Activated naive CD8-positive, alpha-beta T cell treated with anti-CD3 and anti-CD28 coated beads for 36 hours (primary cell): Measurements from ENCODE around the gene DDC. TPM values are rescaled to one million over a fixed set of nuclear protein-coding genes. Genes with fewer than 3 reads are reported as not detected.
"Not testable (repeated sequence)": the region's sequence is repeated elsewhere in the genome, so short reads cannot be mapped to it uniquely, and the experiment has no call there.

ENCODE experiments used
- DNase-seq: peaks from one replicate; pipeline ENCODE4 v3.0.0; 2021
- H3K27ac Mint-ChIP-seq: one replicate; pipeline ENCODE4 v1.8.0; 2022; ENCODE audit warnings: mild to moderate bottlenecking, moderate library complexity, mixed read lengths
- H3K27me3 Mint-ChIP-seq: one replicate; pipeline ENCODE4 v1.8.0; 2022; ENCODE audit warnings: mild to moderate bottlenecking, mixed read lengths
- H3K36me3 Mint-ChIP-seq: one replicate; pipeline ENCODE4 v1.8.0; 2021; ENCODE audit warnings: mild to moderate bottlenecking, mixed read lengths
- H3K4me1 Mint-ChIP-seq: one replicate; pipeline ENCODE4 v1.8.0; 2021; ENCODE audit warnings: mixed read lengths
- H3K4me3 Mint-ChIP-seq: one replicate; pipeline ENCODE4 v1.8.0; 2022; ENCODE audit warnings: mild to moderate bottlenecking, moderate library complexity, mixed read lengths
- H3K9me3 Mint-ChIP-seq: one replicate; pipeline ENCODE4 v1.8.0; 2022; ENCODE audit warnings: mixed read lengths
- total RNA-seq, 2 experiments: library from RNA; stranded (reverse); gene quantifications; one replicate each; pipeline ENCODE4 v1.2.3, GENCODE V29; 2021

Gene DDC
- total RNA-seq, 2 experiments from 2014 or later: 0.64 to 1.1 TPM

DNA sequence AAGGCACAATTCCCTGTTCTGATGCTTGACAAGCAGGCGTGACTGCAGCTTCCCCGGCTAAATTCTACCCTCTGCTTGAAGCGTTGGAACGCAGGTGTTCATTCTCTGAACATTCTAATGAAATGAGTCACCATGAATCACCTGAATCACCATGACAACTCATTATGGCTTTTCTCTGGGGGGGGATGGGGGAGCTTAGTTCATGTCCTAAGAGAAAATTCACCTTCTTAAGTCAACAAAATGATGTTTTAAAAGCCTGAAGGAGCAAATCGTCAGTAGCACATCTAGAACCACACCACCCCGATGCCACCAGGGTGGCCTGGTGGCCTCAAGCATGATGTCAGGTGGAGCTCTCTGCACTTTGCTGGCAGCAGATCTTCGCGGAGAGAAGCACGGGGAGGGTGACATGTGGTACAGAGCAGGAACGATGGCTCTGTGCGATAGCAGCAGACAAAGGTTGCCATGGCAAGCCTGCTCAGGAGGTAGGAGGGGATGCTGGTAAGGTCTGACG lies 33.7 kb downstream of the DDC start:
- no peak overlapping the region for H3K4me3 Mint-ChIP-seq
- no peak for DNase-seq

DNA sequence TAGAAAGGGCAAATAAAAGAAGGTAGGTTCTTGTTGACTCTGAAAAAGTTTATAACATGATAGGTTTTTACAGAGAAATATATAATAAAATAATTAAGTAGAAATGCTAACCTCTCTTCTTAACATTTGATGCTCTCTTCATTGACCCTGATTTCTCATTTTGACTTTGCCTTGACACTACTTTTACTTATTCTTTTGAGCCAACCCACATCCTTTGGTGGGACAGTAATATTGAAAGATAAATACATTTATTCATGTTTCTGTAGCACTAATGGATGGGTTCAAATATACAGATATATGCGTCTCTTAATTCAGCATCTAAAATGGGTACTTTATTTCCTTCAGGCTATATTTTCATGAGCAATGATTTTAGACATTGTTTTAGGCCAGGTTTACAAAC lies 34.4 kb downstream of the DDC start:
- Mint-ChIP-seq H3K4me3 (no peak overlapping the region), H3K27me3 (no peaks in the 10 kb centered on the region), H3K4me1 (peaks cover 5% of the 10 kb centered on the region), H3K9me3 (no peaks in the 10 kb centered on the region), H3K27ac (no peak overlapping the region), H3K36me3 (no peaks in the 10 kb centered on the region)
- DNase-seq: no peak

More for the DNA sequence above, 33.7 kb downstream of the DDC start:
- H3K27me3 Mint-ChIP-seq: no peaks in the 10 kb centered on the region
- H3K27ac Mint-ChIP-seq: no peak overlapping the region
- no peaks in the 10 kb centered on the region for H3K36me3 Mint-ChIP-seq
- no peaks in the 10 kb centered on the region for H3K9me3 Mint-ChIP-seq
- H3K4me1 Mint-ChIP-seq: peaks cover 5% of the 10 kb centered on the region

DNA sequence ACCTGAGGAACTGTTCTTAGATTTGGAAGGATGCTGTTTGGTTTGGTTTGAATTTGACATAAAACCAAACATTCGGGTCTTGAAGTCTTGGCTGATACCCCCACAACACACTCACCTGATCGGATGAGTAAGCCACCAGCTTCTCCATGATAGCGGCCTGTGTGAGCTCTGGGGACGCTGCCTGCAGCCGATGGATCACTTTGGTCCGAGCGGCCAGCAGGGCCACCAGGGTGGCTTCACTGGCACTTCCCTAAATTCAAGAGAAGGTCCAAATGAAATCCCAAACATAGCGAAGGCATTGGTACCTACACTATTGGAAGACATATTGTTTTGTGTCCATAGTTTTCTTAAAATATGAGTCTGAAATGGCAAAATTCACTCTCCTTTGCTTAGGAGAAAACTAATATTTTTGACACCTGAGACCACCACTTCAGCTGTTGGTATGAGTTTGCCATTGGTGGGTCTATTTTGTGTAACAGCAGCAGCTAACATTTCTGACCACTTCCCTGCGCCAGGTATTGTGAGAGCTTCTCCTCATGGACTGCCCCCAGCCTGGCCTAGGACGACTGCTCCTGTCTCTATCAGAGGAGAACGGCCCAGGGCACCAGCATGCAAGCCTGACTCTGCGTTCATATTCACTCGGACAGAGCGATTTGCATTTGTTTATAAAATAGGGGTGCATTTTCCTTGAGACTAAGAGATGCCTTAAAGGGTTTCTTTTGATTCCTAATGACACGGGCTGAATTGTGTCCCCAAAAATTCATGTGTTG lies 35.9 kb downstream of the DDC start:
- no peak overlapping the region for H3K27ac Mint-ChIP-seq
- no peaks in the 10 kb centered on the region for H3K27me3 Mint-ChIP-seq
- no peaks in the 10 kb centered on the region for H3K9me3 Mint-ChIP-seq
- H3K4me3 Mint-ChIP-seq: no peak overlapping the region
- H3K36me3 Mint-ChIP-seq: no peaks in the 10 kb centered on the region
- no peak for DNase-seq
- H3K4me1 Mint-ChIP-seq: peaks cover 5% of the 10 kb centered on the region

DNA sequence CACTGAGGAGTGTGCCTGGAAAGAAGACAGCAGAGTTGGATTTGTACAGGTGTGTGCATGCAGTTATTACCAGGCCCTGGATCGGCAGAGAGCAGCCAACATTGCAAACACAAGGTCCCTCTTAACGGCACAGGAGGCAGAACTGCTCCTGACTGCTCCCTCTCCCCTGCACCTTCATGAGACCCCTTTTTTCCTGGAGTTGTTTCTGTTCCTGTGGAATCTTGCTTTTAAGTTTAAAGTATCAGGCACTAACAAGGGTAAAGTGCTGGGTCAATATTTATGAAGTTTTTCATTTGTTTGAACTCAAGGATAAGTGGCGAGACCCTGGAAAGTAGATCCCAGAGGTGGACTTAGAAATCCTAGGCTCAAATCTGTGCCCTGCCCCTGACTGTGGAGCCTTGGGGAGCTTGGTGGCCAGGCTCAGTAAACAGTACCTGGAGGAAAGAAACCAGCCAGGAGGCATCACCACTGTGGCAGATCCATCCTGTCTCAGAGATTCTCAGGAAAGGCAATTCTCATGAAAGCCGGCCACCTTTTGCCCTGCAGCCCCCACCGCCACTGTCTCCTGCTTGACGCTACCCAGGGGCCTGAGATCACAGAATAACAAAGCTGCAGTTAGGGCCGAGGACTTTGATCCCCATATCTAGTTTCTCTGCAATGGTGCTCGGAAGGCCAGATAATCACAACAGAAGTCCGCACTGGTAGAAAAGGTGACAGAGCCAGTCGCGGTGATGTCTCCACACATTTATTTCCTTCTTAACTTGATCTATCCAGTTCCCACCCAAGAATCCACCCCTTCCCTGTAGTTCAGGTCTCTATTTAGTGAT lies 36.7 kb downstream of the DDC start:
- H3K4me1 Mint-ChIP-seq: peaks cover 5% of the 10 kb centered on the region
- no peak for DNase-seq
- H3K9me3 Mint-ChIP-seq: no peaks in the 10 kb centered on the region
- H3K27ac Mint-ChIP-seq: no peak overlapping the region
- no peaks in the 10 kb centered on the region for H3K36me3 Mint-ChIP-seq
- H3K4me3 Mint-ChIP-seq: no peak overlapping the region
- H3K27me3 Mint-ChIP-seq: no peaks in the 10 kb centered on the region

DNA sequence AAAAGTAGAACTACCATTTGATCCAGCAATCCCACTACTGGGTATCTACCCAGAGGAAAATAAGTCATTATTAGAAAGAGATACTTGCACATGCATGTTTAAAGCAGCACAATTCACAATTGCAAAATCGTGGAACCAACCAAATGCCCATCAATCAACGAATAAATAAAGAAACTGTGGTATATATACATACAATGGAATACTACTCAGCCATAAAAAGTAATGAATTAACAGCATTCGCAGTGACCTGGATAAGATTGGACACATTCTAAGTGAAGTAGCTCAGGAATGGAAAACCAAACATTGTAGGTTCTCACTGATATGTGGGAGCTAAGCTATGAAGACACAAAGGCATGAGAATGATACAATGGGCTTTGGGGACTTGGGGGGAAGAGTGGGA lies 45.9 kb downstream of the DDC start:
- not testable (repeated sequence) for H3K4me1 Mint-ChIP-seq, H3K36me3 Mint-ChIP-seq, DNase-seq, H3K4me3 Mint-ChIP-seq, H3K27ac Mint-ChIP-seq
- H3K9me3 Mint-ChIP-seq: peaks cover 17% of the 10 kb centered on the region
- H3K27me3 Mint-ChIP-seq: peaks cover 35% of the 10 kb centered on the region

DNA sequence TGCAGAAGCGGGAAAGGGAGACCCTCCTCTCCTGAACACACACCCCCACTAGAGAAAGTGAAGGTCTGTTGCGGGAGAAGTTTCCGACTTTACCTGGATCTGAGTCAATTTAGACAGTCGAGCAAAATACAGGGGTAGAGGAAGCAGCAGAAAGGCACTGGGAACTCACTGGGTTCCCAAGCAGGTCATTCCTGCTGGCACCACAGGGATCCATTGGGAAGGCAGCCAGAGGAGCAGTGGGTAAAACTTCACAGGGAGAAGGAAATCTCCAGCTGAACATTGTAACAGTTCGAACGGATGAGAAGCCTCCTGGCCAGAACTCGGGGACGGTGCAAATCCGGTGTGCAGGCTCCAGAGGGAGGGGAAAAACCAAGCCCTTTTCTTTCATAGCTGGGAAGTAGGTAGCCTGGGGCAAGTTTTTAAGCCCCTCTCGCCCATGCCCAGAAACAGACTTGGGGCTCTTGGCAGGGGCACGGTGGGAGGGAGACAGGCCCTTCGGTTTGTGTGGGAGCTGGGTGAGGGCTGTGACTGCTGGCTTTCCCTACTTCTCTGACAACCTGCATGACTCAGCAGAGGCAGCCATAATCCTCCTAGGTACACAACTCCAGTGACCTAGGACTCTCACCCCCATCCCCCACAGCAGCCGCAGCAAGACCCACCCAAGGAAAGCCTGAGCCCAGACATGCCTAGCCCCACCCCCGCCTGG lies 51.9 kb downstream of the DDC start:
- no peak for DNase-seq
- Mint-ChIP-seq H3K27ac (no peak overlapping the region), H3K36me3 (peaks cover 3% of the 10 kb centered on the region), H3K4me1 (peaks cover 7% of the 10 kb centered on the region), H3K27me3 (peaks cover 41% of the 10 kb centered on the region), H3K9me3 (peaks cover 9% of the 10 kb centered on the region), H3K4me3 (no peak overlapping the region)

DNA sequence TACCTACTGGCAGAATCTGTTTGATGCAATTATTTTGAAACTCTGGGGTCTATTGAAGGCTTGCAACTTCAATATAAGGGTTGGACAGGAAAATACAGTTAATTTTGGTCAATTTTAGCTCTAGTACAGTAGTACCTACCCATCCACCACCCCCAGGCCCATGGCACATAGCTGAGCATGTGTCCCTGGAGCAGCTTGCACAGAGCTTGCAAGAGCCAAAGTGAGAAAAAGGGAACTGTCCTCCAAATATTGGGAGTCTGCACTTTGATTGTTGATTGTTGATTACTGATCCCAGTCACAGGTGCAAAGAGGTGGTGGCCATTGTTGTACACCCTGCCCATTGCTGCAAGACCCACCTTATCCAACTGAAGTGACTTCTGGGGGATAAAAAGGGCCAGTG lies 52.8 kb downstream of the DDC start:
- H3K4me1 Mint-ChIP-seq: peaks cover 7% of the 10 kb centered on the region
- H3K27me3 Mint-ChIP-seq: peaks cover 39% of the 10 kb centered on the region
- peaks cover 3% of the 10 kb centered on the region for H3K36me3 Mint-ChIP-seq
- no peak for DNase-seq
- peaks cover 7% of the 10 kb centered on the region for H3K9me3 Mint-ChIP-seq
- no peak overlapping the region for H3K27ac Mint-ChIP-seq
- no peak overlapping the region for H3K4me3 Mint-ChIP-seq

DNA sequence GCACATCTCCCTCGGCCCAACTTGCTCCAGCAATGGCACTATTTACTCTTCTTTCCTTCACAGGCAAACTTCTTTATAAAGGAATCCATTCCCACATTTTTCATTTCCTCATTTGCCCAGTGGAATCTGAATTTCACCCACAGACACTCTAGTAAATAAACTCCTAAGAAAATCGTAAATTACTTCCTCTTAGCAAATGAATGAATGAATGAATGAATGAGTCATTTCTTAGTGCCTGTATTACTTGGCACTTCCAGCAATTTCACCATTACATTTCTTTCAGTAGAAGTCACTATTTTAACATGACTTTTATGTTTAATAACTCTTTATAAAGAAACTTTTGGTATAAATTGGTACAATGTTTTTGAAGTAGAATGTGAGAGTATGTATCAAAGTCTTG lies 55.7 kb downstream of the DDC start:
- Mint-ChIP-seq H3K27ac (no peak overlapping the region), H3K9me3 (no peaks in the 10 kb centered on the region), H3K36me3 (no peaks in the 10 kb centered on the region), H3K4me3 (no peak overlapping the region), H3K27me3 (peaks cover 20% of the 10 kb centered on the region), H3K4me1 (no peaks in the 10 kb centered on the region)
- no peak for DNase-seq

DNA sequence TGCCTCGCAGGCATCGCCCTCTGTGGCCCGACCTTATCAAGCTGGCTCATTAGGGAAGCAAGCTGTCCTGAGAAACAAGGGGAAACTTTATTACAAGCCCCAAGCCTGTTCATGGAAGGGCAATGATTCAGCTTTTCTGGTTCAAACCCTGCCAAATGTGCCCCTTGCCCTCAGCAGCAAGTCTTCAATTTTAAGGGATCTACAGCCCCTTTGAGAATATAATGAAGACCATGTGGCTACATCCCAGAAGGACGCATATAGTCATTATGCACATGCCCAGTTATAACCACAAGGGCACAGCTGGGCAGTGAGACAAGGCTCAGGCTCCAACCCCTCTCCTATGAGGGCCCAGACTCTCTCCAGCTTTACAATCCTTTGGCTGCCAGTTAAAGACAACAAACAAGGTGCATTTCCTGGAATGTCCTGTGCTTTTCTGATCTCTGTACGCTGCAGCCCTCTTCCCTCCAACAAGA lies 56.7 kb downstream of the DDC start:
- Mint-ChIP-seq H3K4me1 (no peaks in the 10 kb centered on the region), H3K27me3 (peaks cover 19% of the 10 kb centered on the region), H3K4me3 (no peak overlapping the region), H3K27ac (no peak overlapping the region), H3K36me3 (no peaks in the 10 kb centered on the region), H3K9me3 (no peaks in the 10 kb centered on the region)
- DNase-seq: no peak

DNA sequence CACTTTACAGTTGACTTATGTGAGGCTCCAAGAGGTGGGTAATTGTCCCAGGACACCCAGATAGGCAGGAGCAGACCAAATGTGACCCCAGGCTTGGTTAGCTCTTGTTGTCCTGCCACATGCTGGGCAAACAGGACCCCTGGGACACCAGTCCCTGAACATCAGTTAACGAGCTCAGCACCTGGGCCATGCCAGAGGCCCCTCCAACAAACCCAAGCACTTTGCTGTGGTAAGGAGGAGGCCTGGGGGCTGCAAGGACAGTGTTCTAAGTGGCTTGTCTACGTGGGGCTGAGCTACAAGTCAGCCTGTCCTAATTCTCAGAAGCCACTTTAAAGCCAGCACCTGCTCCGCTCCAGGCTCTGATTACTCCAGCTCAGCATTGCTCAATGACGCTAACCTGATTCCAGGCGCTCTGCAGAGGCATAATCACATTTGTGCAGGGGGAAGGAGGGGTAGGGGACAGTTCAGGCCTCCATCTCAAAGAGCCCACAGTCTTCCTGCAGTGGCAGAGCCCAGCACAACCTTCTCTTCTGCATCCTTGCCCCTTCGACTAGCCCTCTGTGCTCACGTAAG lies 57.2 kb downstream of the DDC start:
- H3K36me3 Mint-ChIP-seq: no peaks in the 10 kb centered on the region
- H3K27me3 Mint-ChIP-seq: peaks cover 14% of the 10 kb centered on the region
- no peaks in the 10 kb centered on the region for H3K4me1 Mint-ChIP-seq
- H3K9me3 Mint-ChIP-seq: no peaks in the 10 kb centered on the region
- no peak overlapping the region for H3K27ac Mint-ChIP-seq
- DNase-seq: no peak
- no peak overlapping the region for H3K4me3 Mint-ChIP-seq

DNA sequence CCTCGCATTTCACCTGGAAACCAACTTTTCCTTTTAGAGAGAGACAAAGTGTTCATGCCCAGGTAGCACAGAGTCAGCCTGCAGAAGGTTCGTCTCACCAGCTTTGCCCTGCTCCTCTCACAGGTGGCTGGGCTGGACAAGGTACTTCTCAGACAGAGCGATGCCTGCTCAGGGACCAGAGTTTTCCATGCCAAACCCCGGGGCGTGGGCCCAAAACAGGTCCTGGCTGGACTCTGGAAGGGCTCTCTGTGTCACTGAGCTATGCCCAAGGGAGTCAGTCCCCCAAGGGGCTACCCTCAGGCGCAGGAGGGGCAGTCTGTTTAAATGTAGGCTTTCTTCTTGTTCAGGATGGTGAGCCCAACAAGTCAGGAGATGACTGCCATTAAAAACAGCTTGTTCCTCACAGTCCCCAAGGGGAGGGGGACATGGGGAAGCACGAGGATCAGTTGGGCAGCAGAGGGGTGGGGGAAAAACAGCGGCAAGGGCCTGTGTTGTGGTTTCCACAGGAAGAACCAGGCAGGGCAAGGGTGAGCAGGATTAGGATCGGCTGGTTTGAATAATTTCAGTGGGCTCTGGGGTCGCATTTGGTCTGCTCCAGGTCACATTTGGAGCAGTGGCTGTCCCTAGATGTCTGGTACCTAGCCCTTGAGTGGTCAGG lies 59.5 kb downstream of the DDC start:
- Mint-ChIP-seq H3K27me3 (peaks cover 4% of the 10 kb centered on the region), H3K27ac (no peak overlapping the region), H3K4me3 (no peak overlapping the region), H3K4me1 (no peaks in the 10 kb centered on the region), H3K36me3 (no peaks in the 10 kb centered on the region), H3K9me3 (no peaks in the 10 kb centered on the region)
- DNase-seq: no peak

DNA sequence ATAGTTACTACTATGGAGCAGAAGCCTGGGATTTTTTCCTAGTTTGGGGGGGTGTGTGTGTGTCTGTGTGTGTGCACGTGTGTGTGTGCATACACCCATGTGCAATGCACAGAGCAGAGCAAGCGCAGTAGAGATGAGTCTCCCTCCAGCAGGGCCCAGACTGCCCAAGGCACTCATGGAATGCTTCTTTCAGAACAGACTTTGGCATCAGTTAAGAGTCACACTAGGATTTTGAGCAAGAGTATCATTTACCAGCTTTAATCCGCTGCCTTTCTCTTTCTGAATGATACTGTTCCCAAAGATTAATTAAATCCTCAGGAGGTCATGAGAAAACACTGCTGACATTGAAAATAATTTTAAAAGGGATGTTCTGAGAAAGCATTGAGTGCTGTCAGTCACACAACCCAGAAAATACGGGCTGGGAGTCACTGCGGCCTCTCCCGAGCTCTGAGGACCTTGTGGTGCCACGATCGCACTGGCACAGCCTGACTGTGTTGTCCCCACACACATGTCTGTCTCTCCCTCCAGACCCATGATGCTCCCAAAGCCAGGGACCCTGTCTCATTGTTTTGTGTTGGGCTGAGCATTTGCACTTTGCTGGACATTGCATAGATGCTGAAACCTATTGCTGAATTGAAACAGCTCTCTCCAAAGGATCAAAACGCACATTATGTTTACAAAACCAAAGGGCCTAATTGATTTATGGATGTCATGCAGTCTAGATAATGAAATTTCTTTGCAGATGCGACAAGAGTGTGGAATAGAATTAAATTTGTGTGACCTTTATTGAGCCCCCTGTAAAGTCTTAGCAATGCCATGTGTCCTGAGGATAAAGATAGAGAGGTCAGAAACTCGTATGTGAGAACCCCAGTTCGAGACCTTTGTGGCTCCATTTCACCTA lies 60.3 kb downstream of the DDC start:
- DNase-seq: no peak
- Mint-ChIP-seq H3K27ac (no peak overlapping the region), H3K4me3 (no peak overlapping the region), H3K27me3 (peaks cover 4% of the 10 kb centered on the region), H3K36me3 (no peaks in the 10 kb centered on the region), H3K9me3 (no peaks in the 10 kb centered on the region), H3K4me1 (no peaks in the 10 kb centered on the region)

DNA sequence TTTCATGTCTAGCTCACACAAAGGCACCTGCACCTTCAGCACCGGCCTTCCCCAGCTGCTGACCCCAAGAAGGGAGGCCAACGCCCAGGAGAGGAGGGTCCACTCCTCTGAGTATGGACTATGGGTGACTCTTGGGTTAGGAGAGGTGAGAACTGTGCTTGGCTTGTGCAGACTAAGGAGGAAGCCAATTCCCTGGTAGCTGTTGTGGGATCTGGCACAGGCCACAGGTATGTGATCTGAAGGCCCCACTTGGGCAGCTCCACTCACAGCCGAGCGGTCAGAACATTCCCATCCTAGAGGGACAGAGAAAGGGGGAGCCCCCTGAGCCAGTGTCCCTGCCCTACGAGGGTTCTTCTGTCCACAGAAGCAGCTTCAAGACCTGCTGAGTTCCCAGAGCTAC lies 62.3 kb downstream of the DDC start:
- Mint-ChIP-seq H3K4me1 (no peaks in the 10 kb centered on the region), H3K4me3 (no peak overlapping the region), H3K36me3 (no peaks in the 10 kb centered on the region), H3K27me3 (peaks cover 11% of the 10 kb centered on the region), H3K27ac (no peak overlapping the region), H3K9me3 (no peaks in the 10 kb centered on the region)
- DNase-seq: no peak
